ENCODE measurements around the gene NAA11. TPM values are rescaled to one million over a fixed set of nuclear protein-coding genes. Genes with fewer than 3 reads are reported as not detected.
A peak's percentile ranks its signal among the peaks of the same experiment; 100 is the strongest.
"Not testable (repeated sequence)": the region's sequence is repeated elsewhere in the genome, so short reads cannot be mapped to it uniquely, and the experiment has no call there.

The NAA11 gene
- total RNA-seq, 2 donors from 2014 or later, result not detected

GRCh38 chr4:79317711-79318110, 8.2 kb downstream of the NAA11 start:
- intact Hi-C loops (cut with DNase I, micrococcal nuclease), result no loop called here
- DNase-seq, result no peak

GRCh38 chr4:79315891-79316290, 10.0 kb downstream of the NAA11 start:
- DNase-seq (no peak), ATAC-seq (no peak)
- intact Hi-C loops (cut with DNase I, micrococcal nuclease), result no loop called here

More at GRCh38 chr4:79317711-79318110, 8.2 kb downstream of the NAA11 start:
- no peak for ATAC-seq

DNA sequence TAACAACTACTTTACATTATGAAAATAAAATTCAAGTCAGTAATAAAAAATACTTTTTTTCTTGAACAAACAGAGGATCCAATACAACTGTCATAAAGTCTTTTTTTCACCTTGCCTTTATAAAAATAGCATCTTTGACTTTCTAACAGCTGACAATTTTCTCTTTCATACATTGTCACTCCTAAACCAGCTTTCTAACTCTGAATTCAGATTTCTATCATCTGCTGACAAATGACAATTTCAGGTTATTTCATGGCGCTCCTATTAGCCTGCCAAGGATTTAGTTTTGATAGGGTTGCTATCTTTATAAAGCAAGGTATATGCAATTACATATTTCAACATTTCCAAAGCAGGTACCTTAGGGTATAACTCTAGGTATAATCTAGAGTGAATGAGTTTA, 14.6 kb downstream of the NAA11 start:
- ATAC-seq, result no peak
- intact Hi-C loops (cut with DNase I, micrococcal nuclease), result no loop called here
- no peak for DNase-seq

- ATAC-seq, result no peak
- no peak for DNase-seq
- intact Hi-C loops (cut with DNase I, micrococcal nuclease), result no loop called here
Observed at GRCh38 chr4:79308971-79309370, 16.9 kb downstream of the NAA11 start.

- no peak for ATAC-seq
- intact Hi-C loops (cut with DNase I, micrococcal nuclease), result no loop called here
- no peak for DNase-seq
Observed at GRCh38 chr4:79308137-79308536, 17.7 kb downstream of the NAA11 start.

- DNase-seq (no peak), ATAC-seq (no peak)
- intact Hi-C loops (cut with DNase I, micrococcal nuclease), result no loop called here
Observed at GRCh38 chr4:79306795-79307194, 19.1 kb downstream of the NAA11 start.

DNA sequence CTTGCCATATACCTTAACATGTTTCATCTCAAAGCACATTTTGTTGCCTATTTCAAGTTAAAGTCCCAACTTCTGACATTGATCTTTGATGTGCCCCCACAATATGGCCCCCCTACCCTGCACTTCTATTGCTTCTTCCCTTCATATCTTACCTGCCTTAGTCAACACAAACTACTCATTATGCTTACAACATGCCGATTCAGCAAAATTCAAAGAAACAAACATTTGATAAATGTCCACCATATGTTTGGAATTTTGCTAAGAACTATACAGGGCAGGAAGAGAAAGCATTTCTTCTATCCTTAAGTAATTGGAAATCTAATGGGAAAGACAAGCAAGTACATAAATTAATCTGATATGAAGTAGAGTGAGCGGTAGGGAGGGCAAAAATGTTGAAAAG, 25.6 kb downstream of the NAA11 start:
- no peak for ATAC-seq
- no peak for DNase-seq
- intact Hi-C loops (cut with DNase I, micrococcal nuclease), result no loop called here

- intact Hi-C loops (cut with DNase I, micrococcal nuclease), result no loop called here
- DNase-seq (no peak), ATAC-seq (peak; percentile 20)
Observed at GRCh38 chr4:79298484-79298883, 27.4 kb downstream of the NAA11 start.

- ATAC-seq, result no peak
- no peak for DNase-seq
- intact Hi-C loops (cut with DNase I, micrococcal nuclease), result no loop called here
Observed at GRCh38 chr4:79298027-79298426, 27.8 kb downstream of the NAA11 start.

DNA sequence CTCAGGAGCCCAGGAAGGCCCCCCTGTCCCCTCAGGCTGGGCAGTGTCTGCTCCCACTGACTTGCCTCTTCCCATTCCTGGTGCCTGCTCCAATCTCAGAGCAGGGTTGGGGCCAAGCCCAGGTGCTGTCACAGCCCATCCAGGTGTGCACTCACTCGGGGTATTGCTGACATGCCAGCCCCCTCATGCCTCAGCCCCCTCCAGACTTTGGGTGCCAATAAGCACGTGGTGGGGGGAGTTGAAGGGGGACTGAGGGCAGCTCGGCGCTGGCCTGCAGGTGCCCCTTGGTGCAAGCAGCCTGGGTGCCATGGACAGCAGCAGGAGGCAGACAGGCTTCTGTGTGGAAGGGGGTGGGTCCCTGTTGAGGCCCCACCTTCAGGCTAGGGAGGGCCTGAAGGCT, 28.4 kb downstream of the NAA11 start:
- no peak for ATAC-seq
- intact Hi-C loops (cut with DNase I, micrococcal nuclease), result no loop called here
- DNase-seq, result no peak

GRCh38 chr4:79296768-79297428, 29.0 kb downstream of the NAA11 start:
- no peak for DNase-seq
- intact Hi-C loops (cut with DNase I, micrococcal nuclease), result no loop called here
- no peak for ATAC-seq

DNA sequence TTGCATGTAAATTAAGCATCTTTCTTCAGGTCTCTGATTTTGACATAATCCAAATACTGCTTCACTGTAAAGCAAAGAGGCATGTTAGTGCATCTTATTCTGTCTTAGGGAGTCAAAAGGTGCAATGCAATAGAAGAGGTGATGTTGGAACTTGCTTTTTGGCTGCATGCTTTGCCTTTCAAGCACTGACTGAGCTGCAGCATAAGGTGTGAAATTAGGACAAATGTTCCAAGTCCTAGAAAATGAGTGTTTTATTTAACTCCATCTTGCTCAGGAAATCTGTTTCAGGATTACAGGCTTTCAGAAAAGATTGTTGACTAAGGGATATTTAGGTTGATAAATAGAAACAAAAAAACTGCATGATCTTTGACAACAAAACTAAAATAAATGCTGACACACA, 30.8 kb downstream of the NAA11 start:
- DNase-seq (no peak), ATAC-seq (no peak)
- intact Hi-C loops (cut with DNase I, micrococcal nuclease), result no loop called here

DNA sequence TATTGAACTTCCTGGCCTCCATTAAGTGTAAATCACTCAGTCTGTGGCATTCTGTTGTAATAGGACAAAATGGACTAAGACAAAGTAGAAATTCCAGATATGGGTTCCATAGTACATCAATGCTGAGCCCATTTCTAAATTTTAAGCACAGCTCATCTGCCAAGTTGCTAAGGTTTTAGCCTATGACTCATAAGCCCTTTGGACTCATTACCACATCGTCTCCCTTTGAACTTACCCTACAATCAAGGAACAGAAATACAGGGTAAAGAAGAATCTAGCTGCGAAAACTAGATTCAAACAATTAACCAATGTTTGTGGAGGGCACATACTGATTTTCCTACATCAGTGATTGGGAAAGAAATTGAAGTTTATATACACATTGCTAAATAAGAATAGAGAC, 31.8 kb downstream of the NAA11 start:
- intact Hi-C loops (cut with DNase I, micrococcal nuclease), result no loop called here
- no peak for DNase-seq
- peak; percentile 97 for ATAC-seq

GRCh38 chr4:79292008-79292407, 33.9 kb downstream of the NAA11 start:
- ATAC-seq, result no peak
- no peak for DNase-seq
- intact Hi-C loops (cut with DNase I, micrococcal nuclease), result no loop called here

- intact Hi-C loops (cut with DNase I, micrococcal nuclease), result no loop called here
Observed at GRCh38 chr4:79290376-79290775, 35.5 kb downstream of the NAA11 start.

GRCh38 chr4:79288185-79288584, 37.7 kb downstream of the NAA11 start:
- no peak for ATAC-seq
- intact Hi-C loops (cut with DNase I, micrococcal nuclease), result no loop called here
- DNase-seq, result no peak

More at GRCh38 chr4:79290376-79290775, 35.5 kb downstream of the NAA11 start:
- ATAC-seq, result no peak
- no peak for DNase-seq

DNA sequence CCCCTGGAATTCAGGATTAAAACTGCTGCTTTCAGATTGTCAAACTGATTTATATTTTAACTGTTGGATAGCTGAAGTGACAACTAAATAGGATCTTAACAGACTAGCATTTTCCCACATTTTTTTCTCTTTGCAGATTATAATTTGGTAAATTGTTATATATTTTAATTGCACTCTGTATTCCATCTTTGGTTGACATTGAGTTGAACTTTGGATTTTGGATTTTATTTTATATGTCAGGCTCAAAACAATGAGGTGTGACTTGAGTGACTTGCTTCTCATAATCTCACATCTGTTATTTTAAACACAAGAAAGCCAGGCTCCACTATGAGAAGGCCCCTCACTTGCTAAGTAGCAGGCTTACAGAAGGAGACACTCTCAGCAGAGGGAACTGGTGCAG, 38.1 kb downstream of the NAA11 start:
- DNase-seq, result no peak
- intact Hi-C loops (cut with DNase I, micrococcal nuclease), result no loop called here

DNA sequence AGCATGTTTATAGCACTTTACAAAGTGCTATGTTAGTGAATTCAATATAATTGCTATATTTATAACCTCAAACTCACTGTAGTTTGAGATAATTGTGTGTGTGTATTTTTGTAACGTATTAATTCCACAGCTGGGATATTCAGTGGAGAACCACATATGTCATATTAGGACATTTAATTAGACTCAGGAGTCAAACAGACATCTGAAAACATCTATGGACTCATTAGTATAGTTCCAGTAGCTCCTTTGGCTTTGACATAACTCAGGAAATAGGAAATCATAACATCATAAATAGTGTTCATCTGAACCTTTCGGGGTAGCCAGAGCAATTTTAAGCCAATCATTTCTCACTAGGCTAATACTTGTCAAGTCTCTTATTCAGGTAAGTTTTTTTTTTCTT, 38.8 kb downstream of the NAA11 start:
- ATAC-seq, result no peak
- intact Hi-C loops (cut with DNase I, micrococcal nuclease), result no loop called here
- DNase-seq, result no peak

More for the DNA sequence above, 38.1 kb downstream of the NAA11 start:
- ATAC-seq, result peak; percentile 75

DNA sequence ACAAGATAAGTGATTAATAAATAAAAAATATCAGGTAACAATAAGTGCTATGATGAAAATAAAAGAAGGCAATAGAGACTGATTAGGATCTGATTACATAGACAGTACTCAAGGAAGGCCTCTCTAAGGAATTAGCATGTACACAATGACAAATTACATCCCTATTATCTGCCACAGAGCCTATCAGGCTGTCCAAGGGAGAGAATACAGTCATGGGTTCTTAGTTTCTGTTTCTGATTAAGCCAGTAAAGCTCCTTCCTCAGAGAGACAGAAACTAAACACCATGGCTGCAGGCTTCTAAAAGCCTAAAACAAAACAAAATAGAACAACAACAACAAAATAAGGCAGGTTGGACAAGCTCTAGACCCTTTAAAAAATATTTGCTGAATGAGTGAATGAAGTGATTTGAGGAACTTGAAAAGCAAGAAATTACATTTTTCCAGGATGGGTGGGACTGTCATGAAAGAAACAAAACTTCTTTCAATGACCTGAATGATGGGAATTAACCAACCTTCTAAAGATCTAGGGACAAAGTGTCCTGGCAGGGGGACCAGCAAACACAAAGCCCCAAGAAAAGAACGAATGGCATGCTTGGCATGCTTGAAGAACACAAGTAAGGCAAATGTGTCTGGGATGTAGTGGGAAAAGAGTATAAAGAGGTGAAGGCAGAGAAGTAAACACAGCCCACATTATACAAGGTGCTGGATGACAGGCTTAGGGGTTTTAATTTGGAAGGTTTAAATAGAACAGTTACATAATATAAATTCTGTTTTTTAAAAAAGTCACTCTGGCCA, 44.1 kb downstream of the NAA11 start:
- intact Hi-C loops (cut with DNase I, micrococcal nuclease), result no loop called here
- DNase-seq (no peak), ATAC-seq (peak; percentile 44)

DNA sequence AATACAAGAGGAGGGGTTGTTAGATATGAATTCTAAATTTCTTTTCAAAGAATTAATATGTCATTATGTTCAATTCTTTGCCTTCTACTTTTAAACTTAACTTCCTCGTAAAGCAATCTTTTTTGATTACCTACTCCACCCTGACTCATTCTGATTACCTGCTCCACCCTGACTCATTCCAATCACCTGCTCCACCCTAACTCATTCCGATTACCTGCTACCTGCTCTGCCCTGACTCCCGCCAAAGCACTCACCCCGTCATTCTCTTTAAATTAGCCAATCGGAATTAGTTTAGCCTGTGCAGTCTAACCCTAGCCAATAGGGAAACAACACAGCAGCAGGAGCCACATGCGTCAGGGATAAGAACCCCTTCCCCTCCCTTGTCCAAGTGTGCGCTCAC, 48.4 kb downstream of the NAA11 start:
- peak; percentile 70 for ATAC-seq
- intact Hi-C loops (cut with DNase I, micrococcal nuclease), result not testable (repeated sequence)
- DNase-seq, result peak in 1 of 2 donors; percentile 38

- no peak for ATAC-seq
- intact Hi-C loops (cut with DNase I, micrococcal nuclease), result no loop called here
- DNase-seq, result no peak
Observed at GRCh38 chr4:79273915-79274314, 51.9 kb downstream of the NAA11 start.

Data from left colon (tissue), 2 donors.